Stimulated activated naive CD4-positive, alpha-beta T cell (primary cell): Measurements from ENCODE around the gene RAC2.
A peak's percentile ranks its signal among the peaks of the same experiment; 100 is the strongest.

Experiments used
- DNase-seq, 6 experiments: peaks; one replicate each; lab custom pipeline; 2025; lab: John Stamatoyannopoulos, UW

The RAC2 gene

GRCh38 chr22:37187891-37188761, 55.9 kb downstream of the RAC2 start, which contains the start of gene C1QTNF6:
TSS of gene C1QTNF6 (minus strand) at chr22:37188247. CDS start at chr22:37188213, 34 bp downstream.
- no peak for DNase-seq

GRCh38 chr22:37187552-37187890, 56.5 kb downstream of the RAC2 start:
- no peak for DNase-seq

- no peak for DNase-seq
Measured at GRCh38 chr22:37186997-37187522, 57.0 kb downstream of the RAC2 start.

- peak in 5 of 6 experiments; percentile 19 to 73 (median 57) for DNase-seq
Measured at GRCh38 chr22:37186228-37186996, 57.7 kb downstream of the RAC2 start.

- DNase-seq: no peak
Measured at GRCh38 chr22:37185646-37186227, 58.3 kb downstream of the RAC2 start.

GRCh38 chr22:37184816-37185541, 59.1 kb downstream of the RAC2 start:
- no peak for DNase-seq

- no peak for DNase-seq
Measured at GRCh38 chr22:37184380-37184755, 59.7 kb downstream of the RAC2 start.

- DNase-seq: no peak
Measured at GRCh38 chr22:37183432-37184379, 60.4 kb downstream of the RAC2 start.

GRCh38 chr22:37182949-37183245, 61.2 kb downstream of the RAC2 start:
- no peak for DNase-seq

- DNase-seq: no peak
Measured at GRCh38 chr22:37182101-37182948, 61.7 kb downstream of the RAC2 start.

- no peak for DNase-seq
Measured at GRCh38 chr22:37181681-37182080, 62.4 kb downstream of the RAC2 start.

- DNase-seq: no peak
Measured at GRCh38 chr22:37180531-37181231, 63.4 kb downstream of the RAC2 start.

- DNase-seq: no peak
Measured at GRCh38 chr22:37179622-37180420, 64.2 kb downstream of the RAC2 start.

- DNase-seq: no peak
Measured at GRCh38 chr22:37179126-37179470, 65.0 kb downstream of the RAC2 start.

- DNase-seq: no peak
Measured at GRCh38 chr22:37178350-37179125, 65.5 kb downstream of the RAC2 start.

GRCh38 chr22:37177755-37178154, 66.3 kb downstream of the RAC2 start:
- no peak for DNase-seq

- DNase-seq: no peak
Measured at GRCh38 chr22:37177221-37177620, 66.8 kb downstream of the RAC2 start.
